Caco-2 (cell line): ENCODE measurements around the gene RBM39. TPM values are rescaled to one million over a fixed set of nuclear protein-coding genes. Genes with fewer than 3 reads are reported as not detected.
"Not testable (repeated sequence)": the region's sequence is repeated elsewhere in the genome, so short reads cannot be mapped to it uniquely, and the experiment has no call there.

ENCODE experiments used
- BruUV-seq: library from RNA; stranded (reverse); fragments of 400-500 nt; replicated peaks from 2 replicates; lab custom pipeline; 2021; lab: Mats Ljungman, UMichigan
- CTCF ChIA-PET: fragments of 300-600 bp; sonication (Branson Sonifier 250); formaldehyde crosslinking; loops from one replicate; lab custom pipeline; 2022; ENCODE audit warnings: antibody characterized with exemption; lab: Charles Lee
- POLR2A ChIA-PET: fragments of 300-600 bp; sonication (Branson Sonifier 250); formaldehyde crosslinking; loops from one replicate; lab custom pipeline; 2022; ENCODE audit warnings: antibody characterized with exemption; lab: Charles Lee
- DNase-seq, 2 experiments: peaks; one replicate each; pipeline versions ENCODE4 v3.0.0 to v3.0.0-alpha.2; 2020 to 2022
- H3K27me3 ChIP-seq: replicated peaks from 2 replicates; pipeline ENCODE4 v1.6.0; 2011; ENCODE audit warnings: low read length; ENCODE audit not compliant: control insufficient read depth, insufficient read depth
- H3K36me3 ChIP-seq: 2 replicates; pipeline ENCODE4 v1.5.1; 2011; ENCODE audit warnings: low read length; ENCODE audit not compliant: control insufficient read depth, insufficient read depth
- H3K4me1 ChIP-seq: fragments of 250-450 bp; sonication (Bioruptor Pico); 2 replicates; pipeline ENCODE4 v1.5.1; 2020; ENCODE audit warnings: mild to moderate bottlenecking
- H3K4me3 ChIP-seq: 2 replicates; pipeline ENCODE4 v1.5.1; 2011; ENCODE audit warnings: low read depth, mild to moderate bottlenecking, control low read depth, low read length
- H3K9me3 ChIP-seq: fragments of 250-450 bp; sonication (Bioruptor Pico); 2 replicates; pipeline ENCODE4 v1.5.1; 2020; ENCODE audit warnings: mild to moderate bottlenecking, moderate library complexity
- H3K27ac Mint-ChIP-seq: one replicate; pipeline ENCODE4 v1.8.0; 2022; ENCODE audit warnings: mixed read lengths; ENCODE audit not compliant: unreplicated experiment
- H3K27me3 Mint-ChIP-seq: one replicate; pipeline ENCODE4 v1.8.0; 2022; ENCODE audit warnings: mixed read lengths; ENCODE audit not compliant: insufficient read depth, unreplicated experiment
- H3K36me3 Mint-ChIP-seq: one replicate; pipeline ENCODE4 v1.8.0; 2022; ENCODE audit warnings: mild to moderate bottlenecking, mixed read lengths; ENCODE audit not compliant: insufficient read depth, unreplicated experiment
- H3K4me1 Mint-ChIP-seq: one replicate; pipeline ENCODE4 v1.8.0; 2022; ENCODE audit warnings: low read depth, mixed read lengths; ENCODE audit not compliant: unreplicated experiment
- H3K4me3 Mint-ChIP-seq: one replicate; pipeline ENCODE4 v1.8.0; 2022; ENCODE audit warnings: mild to moderate bottlenecking, moderate library complexity, mixed read lengths; ENCODE audit not compliant: unreplicated experiment
- H3K9me3 Mint-ChIP-seq: one replicate; pipeline ENCODE4 v1.8.0; 2022; ENCODE audit warnings: mixed read lengths; ENCODE audit not compliant: unreplicated experiment
- intact Hi-C: fragments of 100-400 bp; cut with micrococcal nuclease; formaldehyde crosslinking; loops from one replicate; pipeline ENCODE4 v1.10.0; 2022; ENCODE audit not compliant: unreplicated experiment
- total RNA-seq: library from RNA; stranded (reverse); gene quantifications from 2 replicates; pipeline ENCODE4 v1.2.3, GENCODE V29; 2022
- TF ChIP-seq, protein P1 (sequence below), 2 experiments: fragments of 200-600 bp in 1 of 2; IDR thresholded peaks; 1 replicate in 1 of 2; 2 replicates in 1 of 2; pipeline versions ENCODE4 v1.5.1 to v1.8.0; 2011 to 2022; ENCODE audit warnings: antibody characterized with exemption in 1 of 2, control low read depth in 1 of 2, inconsistent platforms in 1 of 2, low read depth in 1 of 2, low read length in 1 of 2, mild to moderate bottlenecking in 1 of 2, moderate library complexity in 1 of 2; ENCODE audit not compliant: insufficient read depth in 1 of 2, severe bottlenecking in 1 of 2, unreplicated experiment in 1 of 2

RBM39 gene
- total RNA-seq, 1 experiment from 2014 or later = 750 TPM

GRCh38 chr20:35762461-35762860 lies 20.4 kb upstream of the RBM39 start:
- TF ChIP-seq, protein P1, sequence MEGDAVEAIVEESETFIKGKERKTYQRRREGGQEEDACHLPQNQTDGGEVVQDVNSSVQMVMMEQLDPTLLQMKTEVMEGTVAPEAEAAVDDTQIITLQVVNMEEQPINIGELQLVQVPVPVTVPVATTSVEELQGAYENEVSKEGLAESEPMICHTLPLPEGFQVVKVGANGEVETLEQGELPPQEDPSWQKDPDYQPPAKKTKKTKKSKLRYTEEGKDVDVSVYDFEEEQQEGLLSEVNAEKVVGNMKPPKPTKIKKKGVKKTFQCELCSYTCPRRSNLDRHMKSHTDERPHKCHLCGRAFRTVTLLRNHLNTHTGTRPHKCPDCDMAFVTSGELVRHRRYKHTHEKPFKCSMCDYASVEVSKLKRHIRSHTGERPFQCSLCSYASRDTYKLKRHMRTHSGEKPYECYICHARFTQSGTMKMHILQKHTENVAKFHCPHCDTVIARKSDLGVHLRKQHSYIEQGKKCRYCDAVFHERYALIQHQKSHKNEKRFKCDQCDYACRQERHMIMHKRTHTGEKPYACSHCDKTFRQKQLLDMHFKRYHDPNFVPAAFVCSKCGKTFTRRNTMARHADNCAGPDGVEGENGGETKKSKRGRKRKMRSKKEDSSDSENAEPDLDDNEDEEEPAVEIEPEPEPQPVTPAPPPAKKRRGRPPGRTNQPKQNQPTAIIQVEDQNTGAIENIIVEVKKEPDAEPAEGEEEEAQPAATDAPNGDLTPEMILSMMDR (IDR thresholded peaks at IDR 0.05; ENCODE audit: insufficient read depth in 1 of 2, low read depth in 1 of 2, low read length in 1 of 2, severe bottlenecking in 1 of 2, unreplicated experiment in 1 of 2) = no peak
- DNase-seq = no peak
- Mint-ChIP-seq H3K4me1 (peaks cover under 1% of the 10 kb centered on the region), H3K9me3 (no peaks in the 10 kb centered on the region), H3K27me3 (no peaks in the 10 kb centered on the region), H3K27ac (no peak overlapping the region), H3K4me3 (no peak overlapping the region), H3K36me3 (no peaks in the 10 kb centered on the region)
- intact Hi-C loops = no loop called here
- ChIA-PET CTCF (no interaction called here), POLR2A (no interaction called here)
- Histone ChIP-seq H3K4me1 (no peaks in the 10 kb centered on the region), H3K27me3 (no peaks in the 10 kb centered on the region), H3K4me3 (no peak overlapping the region), H3K36me3 (no peaks in the 10 kb centered on the region), H3K9me3 (no peaks in the 10 kb centered on the region)
- no TSS peak for BruUV-seq

DNA sequence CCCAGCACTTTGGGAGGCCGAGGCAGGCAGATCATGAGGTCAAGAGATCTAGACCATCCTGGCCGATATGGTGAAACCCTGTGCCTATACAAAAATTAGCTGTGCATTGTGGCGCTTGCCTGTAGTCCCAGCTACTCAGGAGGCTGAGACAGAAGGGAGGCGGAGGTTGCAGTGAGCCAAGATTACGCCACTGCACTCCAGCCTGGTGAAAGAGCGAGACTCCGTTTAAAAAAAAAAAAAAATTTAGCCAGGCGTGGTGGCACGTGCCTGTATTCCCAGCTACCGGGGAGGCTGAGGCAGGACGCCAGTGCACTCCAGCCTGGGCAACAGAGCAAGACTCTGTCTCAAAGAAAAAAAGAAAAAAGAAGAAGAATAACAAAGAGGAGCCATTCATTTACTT lies 19.5 kb upstream of the RBM39 start:
- H3K27me3 ChIP-seq, H3K36me3 ChIP-seq, H3K4me3 Mint-ChIP-seq, DNase-seq, H3K4me1 Mint-ChIP-seq, H3K27ac Mint-ChIP-seq, H3K9me3 Mint-ChIP-seq, CTCF ChIA-PET, H3K27me3 Mint-ChIP-seq, BruUV-seq, H3K36me3 Mint-ChIP-seq, H3K4me1 ChIP-seq, intact Hi-C loops, H3K9me3 ChIP-seq, H3K4me3 ChIP-seq: not testable (repeated sequence)
- POLR2A ChIA-PET = interaction anchor here (1.0 kb wide), 1 partner anchor 19 kb away, joined by 3 read pairs; the partner anchor contains the start of gene RBM39

- no peaks in the 10 kb centered on the region for H3K4me1 ChIP-seq
- intact Hi-C loops = no loop called here
- no peak overlapping the region for H3K4me3 ChIP-seq
- ChIA-PET CTCF (no interaction called here), POLR2A (interaction anchor here (1.2 kb wide), 1 partner anchor 15 kb away, joined by 4 read pairs; the partner anchor contains the start of gene RBM39)
- H3K9me3 ChIP-seq = no peaks in the 10 kb centered on the region
- H3K36me3 ChIP-seq = no peaks in the 10 kb centered on the region
- H3K27me3 Mint-ChIP-seq = no peaks in the 10 kb centered on the region
- H3K27me3 ChIP-seq = no peaks in the 10 kb centered on the region
- no peaks in the 10 kb centered on the region for H3K9me3 Mint-ChIP-seq
- no peak overlapping the region for H3K4me3 Mint-ChIP-seq
- no peak overlapping the region for H3K27ac Mint-ChIP-seq
- H3K36me3 Mint-ChIP-seq = no peaks in the 10 kb centered on the region
- TF ChIP-seq, protein P1 (IDR thresholded peaks at IDR 0.05; ENCODE audit: insufficient read depth in 1 of 2, low read depth in 1 of 2, low read length in 1 of 2, severe bottlenecking in 1 of 2, unreplicated experiment in 1 of 2) = no peak
- peaks cover 6% of the 10 kb centered on the region for H3K4me1 Mint-ChIP-seq
- BruUV-seq = no TSS peak
- no peak for DNase-seq
These were observed 15.1 kb upstream of the RBM39 start for GRCh38 chr20:35757098-35757705.
